CD14-positive monocyte (primary cell): ENCODE results near the gene HOXC9. TPM values are rescaled to one million over a fixed set of nuclear protein-coding genes. Genes with fewer than 3 reads are reported as not detected.

Experiments used
- DNase-seq, 3 donors: peaks; one replicate each; pipeline ENCODE4 v3.0.0-alpha.2; 2011 to 2022
- H2AFZ ChIP-seq: 2 replicates; pipeline ENCODE4 v1.6.0; 2012; ENCODE audit warnings: mild to moderate bottlenecking, low read depth, low read length, inconsistent platforms; ENCODE audit not compliant: insufficient read depth, poor library complexity, severe bottlenecking
- H3K27ac ChIP-seq, 2 donors: 1 replicate in 1 of 2; 2 replicates in 1 of 2; pipeline ENCODE4 v1.5.1; 2012 to 2013; ENCODE audit warnings: low read length in 2 of 2, control low read depth in 1 of 2, inconsistent platforms in 1 of 2, low read depth in 1 of 2, mild to moderate bottlenecking in 1 of 2
- H3K27me3 ChIP-seq, 2 donors: one replicate each; pipeline versions ENCODE4 v1.6.0 to v1.6.1; 2011 to 2013; ENCODE audit warnings: low read length in 2 of 2; ENCODE audit not compliant: control insufficient read depth in 2 of 2, insufficient read depth in 2 of 2
- H3K36me3 ChIP-seq, 2 donors: replicated peaks in 1 of 2; 1 replicate in 1 of 2; 2 replicates in 1 of 2; pipeline versions ENCODE4 v1.5.1 to v1.6.1; 2012 to 2013; ENCODE audit warnings: low read length in 2 of 2, control low read depth in 1 of 2, inconsistent platforms in 1 of 2, mild to moderate bottlenecking in 1 of 2; ENCODE audit not compliant: insufficient read depth in 2 of 2, control insufficient read depth in 1 of 2
- H3K4me1 ChIP-seq, 2 donors: 1 replicate in 1 of 2; 2 replicates in 1 of 2; pipeline versions ENCODE4 v1.5.1 to v1.6.1; 2012 to 2013; ENCODE audit warnings: low read length in 2 of 2, control low read depth in 1 of 2, inconsistent platforms in 1 of 2, mild to moderate bottlenecking in 1 of 2, moderate library complexity in 1 of 2; ENCODE audit not compliant: insufficient read depth in 2 of 2, control insufficient read depth in 1 of 2
- H3K4me2 ChIP-seq: replicated peaks from 2 replicates; pipeline ENCODE3; 2012; ENCODE audit warnings: low read length, moderate library complexity, mild to moderate bottlenecking; ENCODE audit not compliant: poor library complexity, severe bottlenecking; ENCODE audit errors: extremely low read depth
- H3K4me3 ChIP-seq, 3 experiments: fragments of 200-600 bp in 1 of 3; sonication (generic) in 1 of 3; replicated peaks in 1 of 3; 1 replicate in 2 of 3; 2 replicates in 1 of 3; pipeline ENCODE4 v1.5.1; 2011 to 2013; ENCODE audit warnings: low read length in 3 of 3, mild to moderate bottlenecking in 3 of 3, control low read depth in 2 of 3, low read depth in 2 of 3, inconsistent platforms in 1 of 3, moderate library complexity in 1 of 3
- H3K79me2 ChIP-seq: 2 replicates; pipeline ENCODE4 v1.6.0; 2012; ENCODE audit warnings: mild to moderate bottlenecking, control low read depth, inconsistent platforms, low read length, moderate library complexity; ENCODE audit not compliant: insufficient read depth
- H3K9ac ChIP-seq: 2 replicates; pipeline ENCODE4 v1.6.0; 2017; ENCODE audit warnings: low read length, mild to moderate bottlenecking; ENCODE audit not compliant: insufficient read depth, poor library complexity, severe bottlenecking
- H3K9me3 ChIP-seq, 2 donors: replicated peaks in 1 of 2; 1 replicate in 1 of 2; 2 replicates in 1 of 2; pipeline versions ENCODE4 v1.5.1 to v1.6.1; 2012 to 2013; ENCODE audit warnings: low read length in 2 of 2, control low read depth in 1 of 2; ENCODE audit not compliant: control insufficient read depth in 1 of 2, insufficient read depth in 1 of 2
- H4K20me1 ChIP-seq: 2 replicates; pipeline ENCODE4 v1.6.0; 2012; ENCODE audit warnings: mild to moderate bottlenecking, low read length, control low read depth, moderate library complexity; ENCODE audit not compliant: insufficient read depth
- H3K27ac Mint-ChIP-seq, 7 donors: one replicate each; pipeline ENCODE4 v1.8.0; 2020; ENCODE audit warnings: mild to moderate bottlenecking in 7 of 7, mixed read lengths in 7 of 7, moderate library complexity in 6 of 7, inconsistent platforms in 2 of 7
- H3K27me3 Mint-ChIP-seq, 3 donors: one replicate each; pipeline ENCODE4 v1.8.0; 2021 to 2022; ENCODE audit warnings: low read depth in 3 of 3, mild to moderate bottlenecking in 3 of 3, mixed read lengths in 3 of 3, moderate library complexity in 3 of 3, inconsistent platforms in 1 of 3
- H3K36me3 Mint-ChIP-seq, 2 donors: one replicate each; pipeline ENCODE4 v1.8.0; 2020; ENCODE audit warnings: mixed read lengths in 2 of 2, inconsistent platforms in 1 of 2, mild to moderate bottlenecking in 1 of 2
- H3K4me1 Mint-ChIP-seq: one replicate; pipeline ENCODE4 v1.8.0; 2020; ENCODE audit warnings: mild to moderate bottlenecking, mixed read lengths
- H3K4me3 Mint-ChIP-seq, 2 donors: one replicate each; pipeline ENCODE4 v1.8.0; 2020; ENCODE audit warnings: mild to moderate bottlenecking in 2 of 2, mixed read lengths in 2 of 2, moderate library complexity in 1 of 2
- H3K9me3 Mint-ChIP-seq, 7 donors: one replicate each; pipeline ENCODE4 v1.8.0; 2020 to 2022; ENCODE audit warnings: mixed read lengths in 7 of 7, mild to moderate bottlenecking in 6 of 7, moderate library complexity in 6 of 7, inconsistent platforms in 2 of 7
- CTCF ChIP-seq: fragments of 200-600 bp; IDR thresholded peaks from one replicate; pipeline ENCODE4 v1.8.0; 2022; ENCODE audit warnings: antibody characterized with exemption, mild to moderate bottlenecking
- WGBS: methylation state at CpG from one replicate; pipeline ENCODE4 v1.1.5; 2013; ENCODE audit warnings: missing lambda C conversion rate; ENCODE audit not compliant: insufficient coverage; 5-methylcytosine and 5-hydroxymethylcytosine counted together
- intact Hi-C, 2 donors: fragments of 100-400 bp; cut with micrococcal nuclease; formaldehyde crosslinking; loops; one replicate each; pipeline versions ENCODE4 v1.15.0 to v1.15.1; 2023
- polyA plus RNA-seq, 3 donors: library from polyadenylated mRNA; depleted of rRNA in 1 of 3; unstranded in 2 of 3; stranded (reverse) in 1 of 3; fragments of 300-500 nt in 2 of 3; fragments of >200 nt in 1 of 3; fragmentation: Illumina TruSeq in 2 of 3; gene quantifications; 1 replicate in 2 of 3; 2 replicates in 1 of 3; pipeline ENCODE4 v1.2.3, GENCODE V29; 2012 to 2021

The HOXC9 gene
- polyA plus RNA-seq, 3 donors, result not detected

- H3K9me3 Mint-ChIP-seq, result peaks cover 2 to 69% (median 39%) of the 10 kb centered on the region in 7 donors
- H4K20me1 ChIP-seq, result no peaks in the 10 kb centered on the region
- intact Hi-C loops, result loop anchor here in 1 of 2 donors (5.0 kb wide), 1 partner anchor 44 kb away; the partner anchor contains the start of gene HOXC12
- peaks cover 92 to 100% of the 10 kb centered on the region in 2 donors for H3K27me3 ChIP-seq
- peak overlapping the region; percentile 83 to 95 for H3K4me3 Mint-ChIP-seq
- no peaks in the 10 kb centered on the region for H3K36me3 ChIP-seq
- peak overlapping the region; percentile 75 for H2AFZ ChIP-seq
- no peak for DNase-seq
- H3K4me1 ChIP-seq, result peaks cover 15 to 30% of the 10 kb centered on the region in 2 donors
- 18% methylated on average over 8 of the region's 29 CpGs for WGBS
- H3K9ac ChIP-seq, result no peak overlapping the region
- H3K4me3 ChIP-seq, result peak overlapping the region in 2 of 3 experiments; percentile 38 to 78
- TF ChIP-seq CTCF, result no peak
- H3K4me2 ChIP-seq, result peak overlapping the region; percentile 83
- no peaks in the 10 kb centered on the region for H3K79me2 ChIP-seq
- peaks cover 3 to 19% of the 10 kb centered on the region in 2 donors for H3K36me3 Mint-ChIP-seq
- H3K4me1 Mint-ChIP-seq, result peaks cover 27% of the 10 kb centered on the region
- H3K9me3 ChIP-seq, result peaks cover 4 to 66% of the 10 kb centered on the region in 2 donors
- H3K27me3 Mint-ChIP-seq, result peaks cover 97 to 100% (median 100%) of the 10 kb centered on the region in 3 donors
- no peak overlapping the region for H3K27ac ChIP-seq
- no peak overlapping the region for H3K27ac Mint-ChIP-seq
Measured at GRCh38 chr12:53996240-53997203, 3.4 kb upstream of the HOXC9 start.

GRCh38 chr12:53997204-53998109, 2.5 kb upstream of the HOXC9 start:
- DNase-seq, result no peak
- Histone ChIP-seq H3K9me3 (peaks cover 3 to 60% of the 10 kb centered on the region in 2 donors), H3K4me2 (no peak overlapping the region), H3K4me3 (no peak overlapping the region), H3K79me2 (no peaks in the 10 kb centered on the region), H3K27me3 (peaks cover 92 to 100% of the 10 kb centered on the region in 2 donors), H3K36me3 (no peaks in the 10 kb centered on the region), H3K27ac (no peak overlapping the region), H2AFZ (no peak overlapping the region), H3K9ac (no peak overlapping the region), H3K4me1 (peaks cover 15 to 30% of the 10 kb centered on the region in 2 donors), H4K20me1 (no peaks in the 10 kb centered on the region)
- 3% methylated on average over 28 of the region's 35 CpGs for WGBS
- TF ChIP-seq CTCF, result no peak
- peaks cover 2 to 67% (median 39%) of the 10 kb centered on the region in 7 donors for H3K9me3 Mint-ChIP-seq
- intact Hi-C loops, result loop anchor here in 1 of 2 donors (5.0 kb wide), 1 partner anchor 45 kb away; the partner anchor contains the start of gene HOXC12
- H3K4me1 Mint-ChIP-seq, result peaks cover 28% of the 10 kb centered on the region
- H3K36me3 Mint-ChIP-seq, result peaks cover 3 to 19% of the 10 kb centered on the region in 2 donors
- peaks cover 97 to 100% (median 100%) of the 10 kb centered on the region in 3 donors for H3K27me3 Mint-ChIP-seq
- H3K4me3 Mint-ChIP-seq, result peak overlapping the region in 1 of 2 donors; percentile 95
- no peak overlapping the region for H3K27ac Mint-ChIP-seq
